Stimulated activated CD8-positive, alpha-beta memory T cell treated with anti-CD3 and anti-CD28 coated beads, Interleukin-15, amount 100 ng/mL, for 1 hour (primary cell): ENCODE data around the gene KRT13.

ENCODE experiments used
- DNase-seq: peaks from one replicate; pipeline ENCODE4 v3.0.0-alpha.2; 2020; ENCODE audit warnings: low read depth

The KRT13 gene

DNA sequence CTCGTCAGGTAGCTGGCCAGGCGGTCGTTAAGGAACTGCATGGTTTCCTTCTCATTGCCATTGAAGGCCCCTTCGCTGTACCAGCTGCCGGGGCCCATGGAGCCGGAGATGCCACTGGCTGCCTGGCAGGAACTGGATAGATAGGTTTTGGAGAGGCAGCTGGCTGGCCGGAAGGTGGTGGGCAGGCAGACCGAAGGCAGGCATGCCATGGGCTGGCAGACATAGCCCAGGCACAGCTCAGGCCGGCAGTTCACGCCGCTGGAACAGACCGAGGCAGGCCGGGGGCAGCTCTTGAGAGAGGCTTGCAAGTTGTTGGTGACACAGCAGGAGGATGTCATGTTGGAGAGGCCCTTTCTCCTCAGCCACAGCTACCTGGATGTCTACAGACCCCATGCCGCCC lies 38.4 kb downstream of the KRT13 start, which contains the start of gene KRT32:
KRT32 (minus strand) TSS at position 399 of the 400 bp plus-strand sequence; CDS start at position 338, 61 bp downstream.
- no peak for DNase-seq

DNA sequence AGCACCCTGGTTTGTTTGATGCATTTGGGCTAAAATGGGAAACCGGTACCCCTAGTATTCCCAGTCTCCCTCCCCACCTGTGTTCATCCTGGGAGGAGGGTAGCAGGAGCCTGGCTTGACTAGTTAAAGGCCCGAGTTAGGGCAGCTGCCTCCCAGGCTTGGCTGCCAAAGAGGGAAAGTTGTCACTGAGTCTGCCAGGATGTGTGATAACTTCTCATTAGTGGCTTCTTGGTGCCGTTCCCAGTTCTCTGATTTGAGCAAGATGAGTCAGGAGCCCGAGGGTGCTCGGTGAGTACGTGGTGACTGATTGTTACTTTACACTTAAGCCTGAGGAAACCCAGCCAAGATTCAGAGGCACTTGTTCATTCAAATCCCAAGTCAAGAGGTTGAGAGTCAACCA lies 40.7 kb downstream of the KRT13 start:
- DNase-seq, result no peak

DNA sequence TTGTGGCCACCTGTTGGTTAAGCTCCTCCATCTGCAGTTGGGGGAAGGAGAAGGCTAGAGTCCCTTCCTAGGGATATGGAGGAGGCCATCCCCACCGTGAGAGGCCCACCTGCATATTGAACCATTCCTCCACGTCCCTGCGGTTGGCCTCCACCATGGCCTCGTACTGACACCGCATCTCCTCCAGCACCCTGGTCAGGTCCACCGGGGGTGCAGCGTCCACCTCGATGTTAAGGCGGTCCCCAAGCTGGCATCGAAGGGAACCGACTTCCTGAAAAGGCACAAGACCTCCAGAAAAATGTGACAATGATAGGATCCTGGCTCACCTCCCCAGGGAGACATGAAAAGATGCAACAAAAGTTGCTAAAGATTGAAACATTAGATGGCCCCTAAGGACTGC lies 41.2 kb downstream of the KRT13 start:
- no peak for DNase-seq

DNA sequence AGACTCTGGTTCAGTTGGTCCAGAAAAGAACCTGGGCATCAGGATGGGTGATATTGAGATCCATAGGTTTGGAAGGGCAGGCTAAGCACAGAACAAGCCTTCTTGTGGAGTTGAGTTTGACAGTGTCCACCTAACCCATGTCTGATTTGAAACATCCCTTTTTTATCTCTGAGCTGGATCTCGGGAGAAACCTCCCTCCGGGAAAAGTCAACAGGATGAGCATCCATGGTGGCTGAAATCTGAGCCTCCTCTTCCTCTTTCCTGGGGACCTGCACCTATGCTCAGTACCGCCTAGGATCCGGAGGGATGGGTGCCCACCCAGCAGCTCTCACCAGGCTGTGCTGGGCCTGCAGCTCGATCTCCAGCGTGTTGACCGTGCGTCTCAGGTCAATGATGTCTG lies 41.7 kb downstream of the KRT13 start:
- DNase-seq, result no peak

DNA sequence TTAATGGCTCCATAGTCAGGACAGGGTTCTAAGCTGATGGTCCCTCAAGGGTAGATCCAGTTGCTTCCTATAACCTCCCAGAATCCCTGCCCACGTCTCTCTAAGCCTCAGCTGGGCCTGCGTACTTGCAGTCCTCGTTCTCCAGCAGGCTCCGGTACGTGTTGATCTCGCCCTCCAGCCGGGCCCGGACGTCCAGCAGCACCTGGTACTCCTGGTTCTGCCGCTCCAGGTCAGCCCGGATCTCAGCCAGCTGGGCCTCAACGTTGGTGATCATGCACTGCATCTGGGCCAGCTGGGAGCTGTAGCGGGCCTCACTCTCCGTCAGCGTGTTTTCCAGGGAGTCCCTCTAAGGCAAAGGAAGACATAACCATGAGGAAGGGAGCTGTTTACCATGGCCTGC lies 42.7 kb downstream of the KRT13 start:
- DNase-seq, result no peak

DNA sequence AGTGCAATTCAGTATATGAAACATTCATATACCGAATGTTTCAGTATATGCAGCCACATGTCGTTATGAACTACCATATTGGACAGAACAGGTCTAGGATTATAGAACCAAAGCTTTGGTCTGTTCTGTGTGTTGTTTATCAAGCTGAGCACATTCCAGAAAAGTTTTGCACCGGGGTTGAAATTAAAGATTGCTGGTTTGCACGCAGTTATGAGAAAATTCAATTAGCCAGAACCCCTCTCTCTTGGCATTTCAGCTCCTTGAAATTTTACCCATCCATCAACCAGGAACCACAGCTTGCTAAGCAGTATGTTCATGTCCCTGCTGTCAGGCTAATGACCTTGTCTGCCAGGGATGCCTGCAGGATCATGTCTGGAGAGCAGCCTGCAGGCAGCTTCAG lies 47.7 kb downstream of the KRT13 start:
- no peak for DNase-seq

DNA sequence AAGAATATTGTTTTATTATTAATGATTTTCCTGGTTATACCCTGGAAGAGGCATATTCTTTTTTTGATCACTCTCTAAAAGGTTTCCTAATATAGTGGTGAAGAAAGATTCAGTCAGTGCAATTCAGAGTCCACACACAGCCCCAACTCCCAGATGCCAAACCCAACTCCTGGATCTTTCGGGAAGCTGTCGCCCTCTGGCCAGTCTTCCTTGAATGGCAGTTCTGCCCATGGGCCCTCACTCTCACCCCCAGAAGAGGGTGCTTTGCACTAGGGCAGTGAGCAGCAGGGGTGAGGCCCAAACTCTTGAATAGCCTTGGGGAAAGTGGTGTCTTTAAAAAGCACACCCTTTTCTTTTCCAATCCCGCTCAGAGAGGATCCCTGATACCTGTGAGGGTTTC lies 49.2 kb downstream of the KRT13 start:
- no peak for DNase-seq

DNA sequence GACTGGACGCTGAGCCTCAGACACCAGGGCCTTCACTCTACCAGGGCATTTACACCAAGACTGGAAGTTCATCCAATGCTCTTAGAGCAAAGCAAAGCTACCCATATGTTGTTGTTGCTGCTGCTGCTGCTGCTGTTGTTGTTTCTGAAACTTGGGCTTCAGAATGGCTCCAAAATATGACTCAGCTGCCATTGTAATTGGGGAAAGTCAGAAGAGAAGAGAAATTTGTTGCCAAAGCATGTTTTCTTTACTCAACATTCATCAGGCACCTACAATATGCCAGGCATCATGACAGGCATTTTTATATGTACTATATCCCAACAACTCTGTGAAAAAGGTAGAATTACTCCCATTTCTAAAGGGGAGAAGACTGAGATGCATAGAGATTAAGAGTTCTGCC lies 50.2 kb downstream of the KRT13 start:
- DNase-seq, result no peak

DNA sequence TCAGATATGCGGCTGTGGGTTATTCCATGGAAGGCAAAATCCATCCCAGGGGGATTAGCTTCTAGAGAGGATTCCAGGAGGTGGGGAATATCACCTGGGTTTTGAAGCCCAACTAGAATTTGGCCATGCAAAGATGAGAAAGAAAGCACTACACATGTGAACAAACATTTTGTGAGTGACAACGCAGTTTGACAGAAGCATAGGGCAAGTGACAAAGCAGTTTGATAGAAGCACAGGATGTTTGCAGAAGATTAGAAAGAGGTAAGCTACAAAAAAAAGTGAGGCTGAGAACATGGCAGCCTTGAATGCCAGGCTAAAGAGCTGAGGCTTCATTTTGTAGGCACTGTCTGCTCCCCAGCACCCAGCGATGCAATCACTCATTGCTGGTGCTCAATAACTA lies 52.3 kb downstream of the KRT13 start:
- no peak for DNase-seq

DNA sequence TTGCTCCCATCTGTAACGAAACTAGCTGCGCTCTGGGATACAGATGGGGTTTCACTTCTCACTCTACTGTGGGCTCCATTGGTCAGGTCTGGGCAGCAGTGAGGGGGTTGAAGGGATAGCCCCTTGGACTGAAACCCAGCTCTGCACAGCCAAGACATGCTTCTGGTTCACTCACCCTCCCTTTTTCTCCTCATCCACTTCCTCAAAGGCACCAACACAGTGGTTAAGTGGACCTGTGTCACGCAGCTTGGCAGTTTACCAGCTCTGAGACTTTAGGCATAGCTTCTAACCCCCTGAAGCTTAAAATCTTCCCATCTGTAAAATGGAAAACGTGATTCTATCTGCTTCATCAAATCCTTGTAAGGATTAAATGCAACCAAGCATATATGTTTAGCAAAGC lies 53.1 kb downstream of the KRT13 start:
- DNase-seq, result no peak

DNA sequence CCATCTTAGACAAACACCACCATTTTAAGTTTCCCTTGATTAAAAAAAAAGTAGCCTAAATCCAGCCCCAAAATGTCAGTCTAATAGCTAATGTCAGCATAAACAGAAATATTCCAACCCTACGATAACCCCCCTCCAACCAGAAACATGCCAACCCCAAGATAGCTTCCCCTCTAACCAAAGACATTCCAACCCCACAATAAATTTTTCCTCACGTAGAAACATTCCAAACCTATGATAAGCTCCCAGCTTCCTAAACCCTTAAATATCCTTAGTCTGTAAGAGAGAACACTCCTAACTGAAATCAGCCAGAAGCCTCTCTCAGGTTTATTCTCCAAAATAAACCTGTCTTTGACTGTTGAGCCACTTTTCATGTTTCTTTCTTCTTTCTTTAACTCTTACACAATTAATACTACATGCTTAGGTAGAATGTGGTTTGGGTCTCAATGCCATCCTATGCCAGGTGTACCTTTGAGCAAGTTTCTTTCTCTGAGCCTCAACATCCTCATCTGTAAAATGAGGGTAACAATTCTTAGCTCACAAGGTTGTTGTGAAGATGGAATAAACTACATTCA lies 54.2 kb downstream of the KRT13 start:
- no peak for DNase-seq
